IPS-20b (cell line): ENCODE measurements around the gene RAP2A.

Experiments used
- H3K27ac ChIP-seq: one replicate; pipeline ENCODE4 v1.5.1; 2013; ENCODE audit warnings: low read length
- H3K27me3 ChIP-seq: 2 replicates; pipeline ENCODE4 v1.6.1; 2013; ENCODE audit warnings: mild to moderate bottlenecking, low read length, inconsistent platforms; ENCODE audit not compliant: insufficient read depth
- H3K36me3 ChIP-seq: 2 replicates; pipeline ENCODE4 v1.6.1; 2013; ENCODE audit warnings: low read depth, mild to moderate bottlenecking, inconsistent platforms, low read length, moderate library complexity; ENCODE audit not compliant: insufficient read depth
- H3K4me1 ChIP-seq: 2 replicates; pipeline ENCODE4 v1.6.1; 2013; ENCODE audit warnings: mild to moderate bottlenecking, control low read depth, inconsistent platforms, low read length, moderate library complexity; ENCODE audit not compliant: insufficient read depth
- H3K4me3 ChIP-seq: 2 replicates; pipeline ENCODE4 v1.5.1; 2013; ENCODE audit warnings: mild to moderate bottlenecking, low read length, inconsistent platforms
- H3K9ac ChIP-seq: 2 replicates; pipeline ENCODE4 v1.6.1; 2013; ENCODE audit warnings: low read depth, mild to moderate bottlenecking, inconsistent platforms, low read length, moderate library complexity
- H3K9me3 ChIP-seq: 2 replicates; pipeline ENCODE4 v1.6.1; 2013; ENCODE audit warnings: mild to moderate bottlenecking, low read depth, low read length, inconsistent platforms; ENCODE audit not compliant: insufficient read depth

The RAP2A gene

DNA sequence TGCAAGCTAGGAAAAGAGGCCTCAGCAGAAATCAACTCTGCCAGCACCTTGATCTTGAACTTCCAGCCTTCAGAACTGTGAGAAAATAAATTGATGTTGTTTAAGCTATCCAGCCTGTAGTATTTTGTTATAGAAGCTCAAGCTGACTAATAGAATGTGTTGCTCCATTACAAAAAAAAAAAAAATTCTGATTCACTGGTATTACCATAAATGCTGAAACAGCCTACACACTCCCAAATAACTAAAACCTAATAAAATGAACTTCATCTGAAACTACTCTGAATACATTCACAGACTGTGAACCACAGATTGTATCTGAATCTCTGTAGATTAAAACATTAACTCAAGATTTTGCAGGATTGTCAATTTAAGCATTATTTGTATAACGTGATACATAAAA, 49.5 kb downstream of the RAP2A start:
- Histone ChIP-seq H3K4me1 (peaks cover 11% of the 10 kb centered on the region; the same call in 1 of the 2 replicates), H3K36me3 (no peaks in the 10 kb centered on the region)

GRCh38 chr13:97484301-97484700, 50.3 kb downstream of the RAP2A start:
- no peak overlapping the region for H3K4me3 ChIP-seq
- H3K9me3 ChIP-seq: no peaks in the 10 kb centered on the region
- H3K27ac ChIP-seq: no peak overlapping the region
- peaks cover 5% of the 10 kb centered on the region; the same call in 1 of the 2 replicates for H3K4me1 ChIP-seq
- H3K9ac ChIP-seq: no peak overlapping the region
- no peaks in the 10 kb centered on the region for H3K27me3 ChIP-seq
- no peaks in the 10 kb centered on the region for H3K36me3 ChIP-seq

More for the DNA sequence above, 49.5 kb downstream of the RAP2A start:
- Histone ChIP-seq H3K27ac (no peak overlapping the region), H3K9me3 (no peaks in the 10 kb centered on the region), H3K27me3 (no peaks in the 10 kb centered on the region), H3K9ac (no peak overlapping the region), H3K4me3 (no peak overlapping the region)

GRCh38 chr13:97485320-97485719, 51.4 kb downstream of the RAP2A start:
- Histone ChIP-seq H3K4me3 (no peak overlapping the region), H3K27me3 (no peaks in the 10 kb centered on the region), H3K27ac (no peak overlapping the region), H3K4me1 (no peaks in the 10 kb centered on the region), H3K9ac (no peak overlapping the region), H3K9me3 (no peaks in the 10 kb centered on the region), H3K36me3 (no peaks in the 10 kb centered on the region)

DNA sequence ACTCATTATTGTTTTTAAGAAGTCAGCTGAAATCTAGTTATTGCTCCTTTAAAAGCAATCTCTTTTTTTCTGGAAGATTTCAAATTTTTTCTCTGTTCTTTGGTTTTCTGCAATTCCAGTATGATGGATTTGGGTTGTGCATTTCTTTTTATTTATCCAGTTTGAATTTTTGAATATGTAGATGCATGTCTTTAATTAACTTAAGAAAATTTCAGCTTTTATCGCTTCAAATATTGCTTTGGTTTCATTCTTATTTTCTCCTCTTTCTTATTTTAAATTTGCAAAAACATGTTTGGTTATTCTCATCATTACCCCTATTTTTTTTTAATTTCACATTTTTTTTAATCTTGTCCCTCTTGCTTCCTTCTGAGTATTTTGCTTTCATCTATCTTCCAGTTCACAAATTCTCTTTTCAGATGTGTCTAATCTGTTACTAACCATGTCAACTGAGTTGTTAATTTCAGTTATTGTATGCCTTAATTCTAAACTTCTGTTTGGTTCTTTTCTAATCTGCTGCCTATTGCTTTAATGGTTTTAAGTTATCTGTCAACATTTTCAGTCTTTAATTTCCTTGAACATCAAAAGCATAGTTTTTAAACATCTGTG, 56.8 kb downstream of the RAP2A start:
- no peaks in the 10 kb centered on the region for H3K27me3 ChIP-seq
- H3K4me3 ChIP-seq: no peak overlapping the region
- no peak overlapping the region for H3K9ac ChIP-seq
- H3K36me3 ChIP-seq: no peaks in the 10 kb centered on the region
- no peak overlapping the region for H3K27ac ChIP-seq
- peaks cover 13% of the 10 kb centered on the region; the same call in 1 of the 2 replicates for H3K9me3 ChIP-seq
- H3K4me1 ChIP-seq: no peaks in the 10 kb centered on the region

GRCh38 chr13:97491452-97491851, 57.5 kb downstream of the RAP2A start:
- no peak overlapping the region for H3K4me3 ChIP-seq
- no peaks in the 10 kb centered on the region for H3K27me3 ChIP-seq
- H3K9ac ChIP-seq: no peak overlapping the region
- H3K36me3 ChIP-seq: no peaks in the 10 kb centered on the region
- peaks cover 13% of the 10 kb centered on the region; the same call in 1 of the 2 replicates for H3K9me3 ChIP-seq
- no peak overlapping the region for H3K27ac ChIP-seq
- H3K4me1 ChIP-seq: no peaks in the 10 kb centered on the region

- H3K9ac ChIP-seq: no peak overlapping the region
- H3K27ac ChIP-seq: no peak overlapping the region
- peaks cover 13% of the 10 kb centered on the region; the same call in 1 of the 2 replicates for H3K9me3 ChIP-seq
- no peak overlapping the region for H3K4me3 ChIP-seq
- no peaks in the 10 kb centered on the region for H3K36me3 ChIP-seq
- no peaks in the 10 kb centered on the region for H3K4me1 ChIP-seq
- H3K27me3 ChIP-seq: no peaks in the 10 kb centered on the region
These were observed 58.3 kb downstream of the RAP2A start for GRCh38 chr13:97492257-97492656.

DNA sequence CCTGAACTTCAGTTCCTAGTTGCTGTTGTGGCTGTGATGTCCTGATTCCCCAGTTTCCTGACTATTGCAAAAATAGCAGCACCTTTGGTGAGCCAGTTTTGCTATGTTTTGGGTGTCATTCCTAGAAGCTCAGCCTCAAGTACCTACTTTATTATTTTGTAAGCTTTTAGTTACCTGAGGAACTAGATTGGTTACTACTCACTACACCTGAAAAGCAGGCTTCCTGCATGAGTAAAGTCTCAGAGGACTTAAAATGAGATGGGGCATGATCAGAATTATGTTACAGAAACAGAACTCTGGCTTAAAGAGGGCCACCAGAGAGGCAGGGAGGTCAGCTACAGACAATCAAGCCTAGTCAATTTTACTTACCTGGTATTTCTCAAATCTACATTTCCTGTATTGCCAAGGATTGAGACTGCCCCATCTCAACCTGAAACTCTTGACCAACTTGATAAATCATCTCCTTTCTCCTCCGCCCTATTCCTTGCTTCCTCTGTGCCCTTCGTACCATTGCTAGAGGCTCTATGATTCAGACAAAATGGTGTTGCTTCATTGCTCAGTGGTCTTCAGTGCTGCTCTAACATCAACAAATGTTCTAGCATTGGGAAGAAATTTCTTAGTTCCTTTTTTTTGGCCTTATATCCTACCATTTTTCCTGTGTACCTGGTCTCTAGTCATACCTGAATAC, 58.9 kb downstream of the RAP2A start:
- Histone ChIP-seq H3K4me1 (no peaks in the 10 kb centered on the region), H3K9me3 (peaks cover 13% of the 10 kb centered on the region; the same call in 1 of the 2 replicates), H3K4me3 (no peak overlapping the region), H3K27ac (no peak overlapping the region), H3K36me3 (no peaks in the 10 kb centered on the region), H3K9ac (no peak overlapping the region), H3K27me3 (no peaks in the 10 kb centered on the region)

GRCh38 chr13:97493456-97493855, 59.5 kb downstream of the RAP2A start:
- H3K4me1 ChIP-seq: no peaks in the 10 kb centered on the region
- no peak overlapping the region for H3K9ac ChIP-seq

GRCh38 chr13:97495678-97496077, 61.7 kb downstream of the RAP2A start:
- Histone ChIP-seq H3K4me1 (no peaks in the 10 kb centered on the region), H3K9ac (no peak overlapping the region), H3K36me3 (no peaks in the 10 kb centered on the region)

More at GRCh38 chr13:97493456-97493855, 59.5 kb downstream of the RAP2A start:
- no peak overlapping the region for H3K4me3 ChIP-seq
- H3K27ac ChIP-seq: no peak overlapping the region
- no peaks in the 10 kb centered on the region for H3K27me3 ChIP-seq
- H3K36me3 ChIP-seq: no peaks in the 10 kb centered on the region
- H3K9me3 ChIP-seq: peaks cover 13% of the 10 kb centered on the region; the same call in 1 of the 2 replicates

DNA sequence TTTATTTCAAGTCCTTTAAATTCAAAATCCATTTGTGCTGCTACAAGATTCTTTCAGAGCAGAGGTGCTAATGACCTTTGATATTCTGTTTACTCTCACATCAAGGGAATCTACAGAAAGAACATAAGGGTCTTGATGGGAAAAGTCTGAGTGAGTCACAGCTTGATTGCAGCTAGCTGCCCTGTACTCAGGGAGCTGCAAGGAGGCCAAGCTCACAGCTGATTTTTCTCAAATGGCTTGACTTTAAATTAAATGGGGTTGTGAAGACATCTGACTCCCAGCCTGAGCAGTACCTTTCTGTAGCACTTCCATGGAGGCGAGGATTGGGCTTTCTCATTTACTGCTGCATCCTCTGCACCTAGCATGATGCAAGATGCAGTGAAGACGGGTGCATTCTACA, 62.5 kb downstream of the RAP2A start:
- H3K4me3 ChIP-seq: no peak overlapping the region
- no peaks in the 10 kb centered on the region for H3K27me3 ChIP-seq
- H3K4me1 ChIP-seq: no peaks in the 10 kb centered on the region
- no peak overlapping the region for H3K27ac ChIP-seq
- H3K36me3 ChIP-seq: no peaks in the 10 kb centered on the region
- H3K9me3 ChIP-seq: peaks cover 3% of the 10 kb centered on the region; the same call in 1 of the 2 replicates
- no peak overlapping the region for H3K9ac ChIP-seq

More at GRCh38 chr13:97495678-97496077, 61.7 kb downstream of the RAP2A start:
- no peaks in the 10 kb centered on the region for H3K27me3 ChIP-seq
- no peak overlapping the region for H3K27ac ChIP-seq
- H3K4me3 ChIP-seq: no peak overlapping the region
- H3K9me3 ChIP-seq: peaks cover 11% of the 10 kb centered on the region; the same call in 1 of the 2 replicates

GRCh38 chr13:97497400-97497799, 63.4 kb downstream of the RAP2A start:
- Histone ChIP-seq H3K27ac (no peak overlapping the region), H3K27me3 (no peaks in the 10 kb centered on the region), H3K4me3 (no peak overlapping the region), H3K36me3 (no peaks in the 10 kb centered on the region), H3K4me1 (no peaks in the 10 kb centered on the region), H3K9me3 (no peaks in the 10 kb centered on the region), H3K9ac (no peak overlapping the region)

DNA sequence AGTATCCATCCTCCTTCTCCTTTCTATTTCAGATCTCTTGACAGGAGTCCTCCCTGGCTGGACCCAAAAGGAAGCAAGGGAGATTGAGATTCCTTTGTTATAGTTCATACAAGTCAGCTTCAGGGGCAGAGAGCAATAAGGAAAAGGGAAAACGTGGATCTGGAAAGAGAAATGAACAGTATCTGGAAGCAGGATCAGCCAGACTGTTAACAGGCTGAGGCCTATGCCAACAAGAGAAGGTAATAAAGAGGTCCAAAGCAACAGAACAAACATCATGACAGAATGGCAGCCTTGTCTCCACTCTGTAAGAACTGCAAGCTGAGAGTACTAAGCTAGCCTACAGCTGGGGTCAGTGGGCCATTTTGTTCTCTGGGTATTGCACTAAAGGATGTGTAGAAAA, 64.5 kb downstream of the RAP2A start:
- H3K9ac ChIP-seq: no peak overlapping the region
- H3K36me3 ChIP-seq: no peaks in the 10 kb centered on the region
- no peak overlapping the region for H3K4me3 ChIP-seq
- H3K4me1 ChIP-seq: no peaks in the 10 kb centered on the region
- H3K27me3 ChIP-seq: no peaks in the 10 kb centered on the region
- no peak overlapping the region for H3K27ac ChIP-seq
- no peaks in the 10 kb centered on the region for H3K9me3 ChIP-seq
